ENCODE measurements around the gene ISM1.

The ISM1 gene

DNA sequence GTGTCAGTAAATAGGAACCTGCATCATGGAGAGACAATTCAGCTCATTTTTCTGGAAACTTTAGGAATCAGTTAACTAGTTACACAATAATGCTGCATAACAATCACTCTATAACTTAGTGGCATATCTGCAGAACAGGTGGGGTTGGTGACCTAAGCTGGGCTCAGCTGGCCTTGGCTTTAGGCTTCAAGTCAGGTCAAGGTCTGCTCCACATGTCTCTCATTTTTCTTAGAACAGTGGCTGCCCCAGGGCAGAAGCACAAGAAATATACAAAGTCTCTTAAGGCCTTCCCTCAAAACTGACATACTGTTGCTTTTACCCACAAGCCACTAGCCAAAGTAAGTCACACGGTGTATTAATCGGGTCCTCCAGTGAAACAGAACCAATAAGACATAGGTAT lies 14.1 kb upstream of the ISM1 start:
- Histone ChIP-seq H3K4me3 (ENCODE audit: low read depth in 1 of 2, low read length in 2 of 2) (no peak overlapping the region), H3K9ac (ENCODE audit: low read depth, low read length) (no peak overlapping the region), H3K27ac (ENCODE audit: low read length) (no peak overlapping the region), H3K4me1 (ENCODE audit: insufficient read depth, low read length) (peaks cover 16% of the 10 kb centered on the region), H3K79me2 (ENCODE audit: insufficient read depth, low read length) (no peaks in the 10 kb centered on the region), H3K4me2 (ENCODE audit: insufficient read depth, low read length) (no peak overlapping the region), H2AFZ (ENCODE audit: low read depth, low read length) (no peak overlapping the region), H3K9me3 (ENCODE audit: insufficient read depth, low read length, severe bottlenecking) (no peaks in the 10 kb centered on the region), H3K36me3 (ENCODE audit: insufficient read depth, low read length) (no peaks in the 10 kb centered on the region), H3K27me3 (ENCODE audit: insufficient read depth, low read length, poor library complexity) (no peaks in the 10 kb centered on the region), H4K20me1 (ENCODE audit: insufficient read depth, low read length) (no peaks in the 10 kb centered on the region)
- TF ChIP-seq, protein P1, sequence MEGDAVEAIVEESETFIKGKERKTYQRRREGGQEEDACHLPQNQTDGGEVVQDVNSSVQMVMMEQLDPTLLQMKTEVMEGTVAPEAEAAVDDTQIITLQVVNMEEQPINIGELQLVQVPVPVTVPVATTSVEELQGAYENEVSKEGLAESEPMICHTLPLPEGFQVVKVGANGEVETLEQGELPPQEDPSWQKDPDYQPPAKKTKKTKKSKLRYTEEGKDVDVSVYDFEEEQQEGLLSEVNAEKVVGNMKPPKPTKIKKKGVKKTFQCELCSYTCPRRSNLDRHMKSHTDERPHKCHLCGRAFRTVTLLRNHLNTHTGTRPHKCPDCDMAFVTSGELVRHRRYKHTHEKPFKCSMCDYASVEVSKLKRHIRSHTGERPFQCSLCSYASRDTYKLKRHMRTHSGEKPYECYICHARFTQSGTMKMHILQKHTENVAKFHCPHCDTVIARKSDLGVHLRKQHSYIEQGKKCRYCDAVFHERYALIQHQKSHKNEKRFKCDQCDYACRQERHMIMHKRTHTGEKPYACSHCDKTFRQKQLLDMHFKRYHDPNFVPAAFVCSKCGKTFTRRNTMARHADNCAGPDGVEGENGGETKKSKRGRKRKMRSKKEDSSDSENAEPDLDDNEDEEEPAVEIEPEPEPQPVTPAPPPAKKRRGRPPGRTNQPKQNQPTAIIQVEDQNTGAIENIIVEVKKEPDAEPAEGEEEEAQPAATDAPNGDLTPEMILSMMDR (IDR thresholded peaks at IDR 0.05; ENCODE audit: borderline replicate concordance, extremely low read depth, low read length, poor library complexity, severe bottlenecking): no peak
- TF ChIP-seq EZH2 (IDR thresholded peaks at IDR 0.05; ENCODE audit: borderline replicate concordance, low read depth, low read length, severe bottlenecking): no peak
- ATAC-seq (ENCODE audit: insufficient read depth, low read depth): no peak
- DNase-seq: no peak

DNA sequence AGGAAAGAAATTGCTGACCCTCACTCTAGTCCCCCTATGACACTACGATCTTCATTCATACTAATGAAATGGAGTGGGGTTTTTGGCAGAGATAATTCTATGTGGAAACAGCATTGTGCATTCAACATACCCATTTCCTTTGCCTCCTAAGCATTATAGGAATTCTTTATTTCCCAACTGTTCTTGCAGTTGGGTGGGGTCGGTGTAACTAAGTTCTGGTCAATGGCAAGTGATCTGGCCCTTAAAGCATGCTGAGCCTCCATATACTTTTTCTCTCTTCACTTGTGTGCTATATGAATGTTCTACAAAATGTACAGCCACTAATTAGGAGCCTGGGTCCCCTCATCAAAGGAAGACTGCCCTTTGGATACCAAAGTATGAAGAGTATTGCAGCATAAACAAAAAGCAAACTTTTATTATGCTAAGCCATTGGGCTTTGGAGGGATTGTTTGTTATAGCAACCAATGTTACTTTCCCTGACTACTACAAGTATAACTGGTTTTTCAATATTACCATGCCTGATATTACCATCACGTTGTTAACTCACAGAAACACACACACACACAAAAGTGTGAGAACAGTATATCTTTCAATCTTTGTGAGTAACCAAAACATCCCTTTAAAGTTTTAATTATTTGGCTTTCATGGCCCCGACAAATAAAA lies 9.0 kb upstream of the ISM1 start:
- peak overlapping the region; percentile 28; the same call in 1 of the 2 replicates for H3K27ac ChIP-seq (ENCODE audit: low read length)
- no peak for TF ChIP-seq EZH2 (IDR thresholded peaks at IDR 0.05; ENCODE audit: borderline replicate concordance, low read depth, low read length, severe bottlenecking)
- TF ChIP-seq, protein P1 (IDR thresholded peaks at IDR 0.05; ENCODE audit: borderline replicate concordance, extremely low read depth, low read length, poor library complexity, severe bottlenecking): no peak
- no peaks in the 10 kb centered on the region for H3K79me2 ChIP-seq (ENCODE audit: insufficient read depth, low read length)
- H3K4me2 ChIP-seq (ENCODE audit: insufficient read depth, low read length): peak overlapping the region; percentile 14; the same call in 1 of the 2 replicates
- H3K27me3 ChIP-seq (ENCODE audit: insufficient read depth, low read length, poor library complexity): no peaks in the 10 kb centered on the region
- no peak overlapping the region for H3K9ac ChIP-seq (ENCODE audit: low read depth, low read length)
- no peaks in the 10 kb centered on the region for H3K36me3 ChIP-seq (ENCODE audit: insufficient read depth, low read length)
- no peak for DNase-seq
- H2AFZ ChIP-seq (ENCODE audit: low read depth, low read length): no peak overlapping the region
- peaks cover 43% of the 10 kb centered on the region for H3K4me1 ChIP-seq (ENCODE audit: insufficient read depth, low read length)
- no peaks in the 10 kb centered on the region for H4K20me1 ChIP-seq (ENCODE audit: insufficient read depth, low read length)
- H3K9me3 ChIP-seq (ENCODE audit: insufficient read depth, low read length, severe bottlenecking): no peaks in the 10 kb centered on the region
- H3K4me3 ChIP-seq (ENCODE audit: low read depth in 1 of 2, low read length in 2 of 2): no peak overlapping the region
- ATAC-seq (ENCODE audit: insufficient read depth, low read depth): no peak

DNA sequence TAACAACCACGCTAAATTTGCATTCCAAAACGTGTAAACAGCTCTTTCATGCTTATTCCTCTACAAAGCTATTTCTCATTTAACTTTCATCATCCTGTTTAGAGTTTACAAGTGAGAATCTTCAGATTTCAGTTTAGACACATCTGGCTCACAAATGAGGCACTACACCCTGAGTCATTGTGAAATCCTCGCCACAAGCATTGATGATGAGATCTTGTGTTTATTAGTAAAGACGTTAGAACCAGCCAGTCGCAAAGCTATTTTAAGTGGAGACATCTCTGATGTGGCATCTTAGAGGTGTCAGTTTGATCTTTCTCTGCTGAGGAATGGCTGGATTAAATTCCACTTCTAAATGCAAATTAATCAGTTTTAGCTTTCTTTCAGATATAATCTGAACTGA lies 8.3 kb upstream of the ISM1 start:
- no peaks in the 10 kb centered on the region for H3K27me3 ChIP-seq (ENCODE audit: insufficient read depth, low read length, poor library complexity)
- H3K9me3 ChIP-seq (ENCODE audit: insufficient read depth, low read length, severe bottlenecking): no peaks in the 10 kb centered on the region
- no peak overlapping the region for H3K4me3 ChIP-seq (ENCODE audit: low read depth in 1 of 2, low read length in 2 of 2)
- peak; percentile 93 for ATAC-seq (ENCODE audit: insufficient read depth, low read depth)
- H3K4me1 ChIP-seq (ENCODE audit: insufficient read depth, low read length): peaks cover 43% of the 10 kb centered on the region
- no peak overlapping the region for H3K9ac ChIP-seq (ENCODE audit: low read depth, low read length)
- no peaks in the 10 kb centered on the region for H4K20me1 ChIP-seq (ENCODE audit: insufficient read depth, low read length)
- TF ChIP-seq, protein P1 (IDR thresholded peaks at IDR 0.05; ENCODE audit: borderline replicate concordance, extremely low read depth, low read length, poor library complexity, severe bottlenecking): no peak
- TF ChIP-seq EZH2 (IDR thresholded peaks at IDR 0.05; ENCODE audit: borderline replicate concordance, low read depth, low read length, severe bottlenecking): no peak
- peak overlapping the region; percentile 28; the same call in 1 of the 2 replicates for H3K27ac ChIP-seq (ENCODE audit: low read length)
- no peaks in the 10 kb centered on the region for H3K36me3 ChIP-seq (ENCODE audit: insufficient read depth, low read length)
- H3K4me2 ChIP-seq (ENCODE audit: insufficient read depth, low read length): peak overlapping the region; percentile 14; the same call in 1 of the 2 replicates
- H3K79me2 ChIP-seq (ENCODE audit: insufficient read depth, low read length): no peaks in the 10 kb centered on the region
- no peak overlapping the region for H2AFZ ChIP-seq (ENCODE audit: low read depth, low read length)
- peak; percentile 72 for DNase-seq
